HG03045 (cell line): ENCODE data around the gene CALU.

Experiments
- ATAC-seq: cut with Tn5 transposase; IDR thresholded peaks from one replicate; pipeline ENCODE4 v1.9.1; 2021; ENCODE audit warnings: mild to moderate bottlenecking, moderate library complexity; ENCODE audit not compliant: unreplicated experiment

The CALU gene

GRCh38 chr7:128739048-128739962, at the start of gene CALU:
TSS of gene CALU (plus strand) at chr7:128739359. CDS start at chr7:128748584, 9,225 bp downstream.
- ATAC-seq: peak; percentile 98

- ATAC-seq: no peak
Measured at GRCh38 chr7:128691227-128691626, 47.9 kb upstream of the CALU start.

- no peak for ATAC-seq
Measured at GRCh38 chr7:128692623-128693270, 46.4 kb upstream of the CALU start.

GRCh38 chr7:128693373-128694015, 45.7 kb upstream of the CALU start:
- no peak for ATAC-seq

DNA sequence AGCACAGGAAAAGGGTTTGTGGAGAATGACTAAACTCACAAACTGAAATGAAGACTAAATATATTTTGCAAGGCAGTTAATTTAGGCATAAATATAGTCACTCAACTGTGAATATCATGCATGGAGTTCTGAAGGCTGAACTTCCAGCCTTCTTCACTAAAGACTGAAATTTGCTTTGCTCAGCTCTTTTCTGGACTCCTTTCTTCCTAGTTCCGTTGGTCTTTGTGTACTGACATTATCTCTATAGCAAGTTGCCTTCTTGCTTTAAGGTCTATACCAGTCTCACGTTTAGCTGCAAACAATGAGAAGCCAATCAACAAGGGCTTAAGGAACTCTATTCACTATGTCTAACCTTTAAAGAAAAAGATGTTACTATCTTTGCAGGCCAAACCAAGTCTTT, 44.4 kb upstream of the CALU start:
- ATAC-seq: no peak

DNA sequence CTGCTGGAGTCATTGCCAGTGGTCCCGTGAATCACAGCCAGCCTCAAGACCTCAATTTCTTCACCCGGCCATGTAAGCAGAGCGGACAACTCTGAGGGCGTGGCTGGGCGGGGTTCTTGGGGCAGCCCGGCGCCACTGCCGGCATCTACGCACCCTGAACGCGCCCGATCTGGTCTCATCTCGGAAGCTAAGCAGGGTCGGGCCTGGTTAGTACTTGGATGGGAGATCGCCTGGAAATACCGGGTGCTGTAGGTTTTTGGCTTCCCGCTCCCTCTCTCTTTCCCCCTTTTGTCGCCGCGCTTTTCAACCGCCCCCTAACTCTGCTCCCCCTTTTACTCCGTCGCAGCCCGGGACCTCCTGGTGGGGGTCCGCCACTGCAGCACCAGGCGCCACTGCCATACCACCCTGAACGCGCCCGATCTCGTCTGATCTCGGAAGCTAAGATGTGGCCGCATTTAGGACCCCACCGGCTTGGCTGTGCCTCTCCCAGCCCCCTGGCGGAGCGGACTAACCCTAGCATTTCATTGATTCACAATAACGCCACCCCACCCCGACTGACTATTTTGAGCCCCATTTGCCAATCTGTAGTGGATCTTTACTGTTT, 41.8 kb upstream of the CALU start:
- ATAC-seq: no peak

- ATAC-seq: no peak
Measured at GRCh38 chr7:128699196-128699712, 39.9 kb upstream of the CALU start.

DNA sequence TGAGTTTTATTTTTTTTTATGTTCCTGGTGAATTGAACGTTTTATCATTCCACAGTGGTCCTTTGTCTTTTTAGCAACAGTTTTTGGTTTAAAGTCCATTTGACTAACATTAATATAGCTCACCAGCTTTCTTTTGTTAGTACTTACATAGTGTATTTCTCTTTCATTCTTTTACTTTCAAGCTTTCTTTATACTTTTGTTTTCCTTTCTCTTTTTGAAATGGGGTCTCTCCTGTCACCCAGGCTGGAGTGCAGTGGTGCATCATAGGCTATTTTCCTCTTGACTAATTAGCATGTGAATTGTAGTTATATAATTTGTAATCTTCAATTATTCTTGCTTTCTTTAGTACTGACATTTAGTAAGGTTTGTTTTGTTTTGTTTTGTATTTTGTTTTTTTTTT, 39.3 kb upstream of the CALU start:
- no peak for ATAC-seq

DNA sequence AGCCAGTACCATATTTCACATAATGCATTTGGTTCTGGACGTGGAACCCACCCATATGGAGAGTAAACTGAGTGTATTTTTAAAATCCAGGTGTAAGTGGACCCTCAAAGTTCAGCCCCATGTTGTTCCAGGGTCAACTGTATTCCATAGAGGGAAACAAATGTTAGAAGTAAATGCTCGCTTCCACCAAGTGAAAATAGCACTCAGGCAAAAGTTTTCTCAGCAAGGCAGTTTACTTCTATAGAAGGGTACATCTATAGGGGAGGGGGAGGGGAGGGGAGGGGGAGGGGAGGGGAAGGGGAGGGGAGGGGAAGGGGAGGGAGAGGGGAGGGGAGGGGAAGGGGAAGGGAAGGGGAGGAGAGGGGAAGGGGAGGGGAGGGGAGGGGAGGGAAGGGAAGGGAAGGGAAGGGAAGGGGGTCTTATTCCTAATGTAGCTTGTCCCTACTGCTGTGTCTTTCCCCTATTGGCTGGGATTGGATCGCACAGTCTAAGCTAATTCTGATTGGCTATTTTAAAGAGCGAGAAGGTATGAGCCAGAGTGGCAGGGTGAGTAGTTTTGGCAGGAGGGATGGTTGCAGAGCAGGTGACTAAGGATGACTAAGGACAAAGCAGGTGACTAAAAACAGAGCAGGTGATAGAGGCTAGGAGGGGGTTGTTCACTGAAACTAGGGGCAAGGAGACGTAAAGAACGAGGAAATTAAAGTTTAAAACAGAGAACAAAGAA, 37.9 kb upstream of the CALU start:
- no peak for ATAC-seq

- ATAC-seq: no peak
Measured at GRCh38 chr7:128703609-128704241, 35.4 kb upstream of the CALU start.

- no peak for ATAC-seq
Measured at GRCh38 chr7:128705891-128706333, 33.2 kb upstream of the CALU start.

DNA sequence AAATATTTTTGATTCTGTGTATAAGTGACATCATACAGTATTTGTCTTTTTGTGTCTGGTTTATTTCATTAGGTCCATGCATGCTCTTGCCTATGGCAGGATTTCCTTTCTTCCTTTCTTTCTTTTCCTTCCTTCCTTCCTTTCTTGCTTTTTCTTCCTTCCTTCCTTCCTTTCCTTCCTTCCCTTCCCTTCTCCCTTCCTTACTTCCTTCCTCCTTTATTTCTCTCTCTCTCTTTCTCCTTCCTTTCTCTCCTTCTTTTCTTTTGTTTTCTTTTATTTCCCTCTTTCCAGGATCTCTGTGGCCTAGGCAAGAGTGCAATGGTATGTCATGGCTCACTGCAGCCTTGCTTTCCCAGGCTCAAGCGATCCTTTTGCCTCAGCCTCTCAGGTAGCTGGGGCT, 31.4 kb upstream of the CALU start:
- ATAC-seq: no peak

- no peak for ATAC-seq
Measured at GRCh38 chr7:128708235-128708634, 30.9 kb upstream of the CALU start.

- ATAC-seq: no peak
Measured at GRCh38 chr7:128708824-128709223, 30.3 kb upstream of the CALU start.

GRCh38 chr7:128710481-128710880, 28.7 kb upstream of the CALU start:
- ATAC-seq: no peak

GRCh38 chr7:128713794-128714193, 25.4 kb upstream of the CALU start:
- ATAC-seq: no peak

GRCh38 chr7:128714701-128715495, 24.3 kb upstream of the CALU start:
- no peak for ATAC-seq

GRCh38 chr7:128718967-128719642, 20.1 kb upstream of the CALU start:
- no peak for ATAC-seq

GRCh38 chr7:128721376-128721775, 17.8 kb upstream of the CALU start:
- ATAC-seq: no peak
